ENCODE results near the gene TRAPPC13.

The TRAPPC13 gene

GRCh38 chr5:65702036-65702435, 77.2 kb downstream of the TRAPPC13 start:
- Histone ChIP-seq H3K9me3 (no peaks in the 10 kb centered on the region), H3K4me1 (peaks cover 0 to 9% (median under 1%) of the 10 kb centered on the region in 4 donors), H3K36me3 (peaks cover 25 to 46% (median 40%) of the 10 kb centered on the region in 3 donors), H3K27me3 (no peaks in the 10 kb centered on the region), H3K27ac (no peak overlapping the region), H3K4me3 (no peak overlapping the region)
- intact Hi-C loops (cut with DNase I; ENCODE audit: low total_unique reads): no loop called here
- no peak for DNase-seq
- no peak for TF ChIP-seq CTCF (IDR thresholded peaks at IDR 0.05)

GRCh38 chr5:65704621-65705239, 79.9 kb downstream of the TRAPPC13 start:
- Histone ChIP-seq H3K36me3 (peaks cover 35 to 56% (median 54%) of the 10 kb centered on the region in 3 donors), H3K4me1 (no peaks in the 10 kb centered on the region), H3K27ac (no peak overlapping the region), H3K4me3 (no peak overlapping the region), H3K27me3 (no peaks in the 10 kb centered on the region), H3K9me3 (no peaks in the 10 kb centered on the region)
- intact Hi-C loops (cut with DNase I; ENCODE audit: low total_unique reads): no loop called here
- no peak for TF ChIP-seq CTCF (IDR thresholded peaks at IDR 0.05)
- no peak for DNase-seq

- TF ChIP-seq CTCF (IDR thresholded peaks at IDR 0.05): no peak
- no peak overlapping the region for H3K27ac ChIP-seq
- intact Hi-C loops (cut with DNase I; ENCODE audit: low total_unique reads): no loop called here
- H3K4me3 ChIP-seq: no peak overlapping the region
- no peaks in the 10 kb centered on the region for H3K4me1 ChIP-seq
- peaks cover 44 to 58% (median 46%) of the 10 kb centered on the region in 3 donors for H3K36me3 ChIP-seq
- DNase-seq: no peak
- H3K9me3 ChIP-seq: no peaks in the 10 kb centered on the region
- H3K27me3 ChIP-seq: no peaks in the 10 kb centered on the region
Measured at GRCh38 chr5:65707663-65708062, 82.8 kb downstream of the TRAPPC13 start.

- intact Hi-C loops (cut with DNase I; ENCODE audit: low total_unique reads): no loop called here
Measured at GRCh38 chr5:65708145-65708544, 83.3 kb downstream of the TRAPPC13 start.

More at GRCh38 chr5:65708145-65708544, 83.3 kb downstream of the TRAPPC13 start:
- Histone ChIP-seq H3K4me1 (no peaks in the 10 kb centered on the region), H3K9me3 (no peaks in the 10 kb centered on the region), H3K36me3 (peaks cover 40 to 54% (median 41%) of the 10 kb centered on the region in 3 donors), H3K27ac (no peak overlapping the region), H3K27me3 (no peaks in the 10 kb centered on the region), H3K4me3 (no peak overlapping the region)
- no peak for TF ChIP-seq CTCF (IDR thresholded peaks at IDR 0.05)
- DNase-seq: no peak
